ENCODE data around the gene UBTD2.

The UBTD2 gene

GRCh38 chr5:172266071-172266675 is 17.4 kb downstream of the UBTD2 start:
- H3K27ac ChIP-seq = no peak overlapping the region
- TF ChIP-seq, protein P1, sequence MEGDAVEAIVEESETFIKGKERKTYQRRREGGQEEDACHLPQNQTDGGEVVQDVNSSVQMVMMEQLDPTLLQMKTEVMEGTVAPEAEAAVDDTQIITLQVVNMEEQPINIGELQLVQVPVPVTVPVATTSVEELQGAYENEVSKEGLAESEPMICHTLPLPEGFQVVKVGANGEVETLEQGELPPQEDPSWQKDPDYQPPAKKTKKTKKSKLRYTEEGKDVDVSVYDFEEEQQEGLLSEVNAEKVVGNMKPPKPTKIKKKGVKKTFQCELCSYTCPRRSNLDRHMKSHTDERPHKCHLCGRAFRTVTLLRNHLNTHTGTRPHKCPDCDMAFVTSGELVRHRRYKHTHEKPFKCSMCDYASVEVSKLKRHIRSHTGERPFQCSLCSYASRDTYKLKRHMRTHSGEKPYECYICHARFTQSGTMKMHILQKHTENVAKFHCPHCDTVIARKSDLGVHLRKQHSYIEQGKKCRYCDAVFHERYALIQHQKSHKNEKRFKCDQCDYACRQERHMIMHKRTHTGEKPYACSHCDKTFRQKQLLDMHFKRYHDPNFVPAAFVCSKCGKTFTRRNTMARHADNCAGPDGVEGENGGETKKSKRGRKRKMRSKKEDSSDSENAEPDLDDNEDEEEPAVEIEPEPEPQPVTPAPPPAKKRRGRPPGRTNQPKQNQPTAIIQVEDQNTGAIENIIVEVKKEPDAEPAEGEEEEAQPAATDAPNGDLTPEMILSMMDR (IDR thresholded peaks at IDR 0.05) = no peak
- no peak for TF ChIP-seq ZFX (IDR thresholded peaks at IDR 0.05; ENCODE audit: borderline replicate concordance)

- no peak overlapping the region for H3K27ac ChIP-seq
- TF ChIP-seq ZFX (IDR thresholded peaks at IDR 0.05; ENCODE audit: borderline replicate concordance) = no peak
- TF ChIP-seq, protein P1 (IDR thresholded peaks at IDR 0.05) = no peak
Measured at GRCh38 chr5:172264815-172265395, 18.7 kb downstream of the UBTD2 start.

GRCh38 chr5:172255444-172255843 is 28.1 kb downstream of the UBTD2 start:
- TF ChIP-seq, protein P1 (IDR thresholded peaks at IDR 0.05) = no peak
- no peak for TF ChIP-seq ZFX (IDR thresholded peaks at IDR 0.05; ENCODE audit: borderline replicate concordance)
- no peak overlapping the region for H3K27ac ChIP-seq

- TF ChIP-seq, protein P1 (IDR thresholded peaks at IDR 0.05) = no peak
- TF ChIP-seq ZFX (IDR thresholded peaks at IDR 0.05; ENCODE audit: borderline replicate concordance) = no peak
- H3K27ac ChIP-seq = no peak overlapping the region
Measured at GRCh38 chr5:172252501-172252900, 31.1 kb downstream of the UBTD2 start.

GRCh38 chr5:172251419-172251818 is 32.1 kb downstream of the UBTD2 start:
- H3K27ac ChIP-seq = no peak overlapping the region
- no peak for TF ChIP-seq ZFX (IDR thresholded peaks at IDR 0.05; ENCODE audit: borderline replicate concordance)
- TF ChIP-seq, protein P1 (IDR thresholded peaks at IDR 0.05) = no peak

DNA sequence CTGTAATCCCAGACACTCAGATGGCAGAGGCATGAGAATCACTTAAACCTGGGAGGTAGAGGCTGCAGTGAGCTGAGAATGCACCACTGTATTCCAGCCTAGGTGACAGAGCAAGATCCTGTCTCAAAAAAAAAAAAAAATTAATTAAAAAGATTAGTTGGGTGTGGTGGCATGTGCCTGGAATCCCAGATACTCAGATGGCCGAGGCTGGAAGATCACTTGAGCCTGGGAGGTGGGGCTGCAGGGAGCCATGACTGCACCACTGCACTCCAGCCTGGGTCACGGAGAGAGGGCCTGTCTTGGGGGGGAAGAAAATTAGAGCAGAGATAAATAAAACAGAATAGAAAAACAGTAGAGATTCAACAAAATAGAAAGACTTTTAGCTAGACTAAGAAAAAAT is 34.9 kb downstream of the UBTD2 start:
- H3K27ac ChIP-seq = no peak overlapping the region
- TF ChIP-seq ZFX (IDR thresholded peaks at IDR 0.05; ENCODE audit: borderline replicate concordance) = no peak
- TF ChIP-seq, protein P1 (IDR thresholded peaks at IDR 0.05) = no peak

DNA sequence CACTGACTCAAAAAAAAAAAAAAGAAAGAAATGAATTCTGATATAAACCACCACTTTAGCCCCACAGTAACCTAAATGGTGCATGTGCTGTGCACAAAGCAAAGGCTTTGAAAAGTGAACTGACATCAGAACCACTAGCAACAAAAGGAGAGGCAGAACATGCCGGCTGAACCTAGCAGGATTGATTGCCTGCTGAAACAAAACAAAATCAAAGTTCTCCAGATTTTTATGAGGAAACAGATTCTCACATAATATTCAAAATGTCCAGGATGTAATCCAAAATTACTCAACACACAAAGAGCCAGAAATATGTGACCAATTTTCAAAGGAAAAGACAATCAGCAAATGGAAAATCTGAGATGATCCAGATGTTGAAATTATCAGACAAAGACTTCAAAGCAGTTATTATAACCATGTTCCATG is 37.9 kb downstream of the UBTD2 start:
- H3K27ac ChIP-seq = no peak overlapping the region
- TF ChIP-seq, protein P1 (IDR thresholded peaks at IDR 0.05) = no peak
- no peak for TF ChIP-seq ZFX (IDR thresholded peaks at IDR 0.05; ENCODE audit: borderline replicate concordance)
